CD4-positive, alpha-beta T cell (primary cell): Measurements from ENCODE around the gene FSTL3. TPM values are rescaled to one million over a fixed set of nuclear protein-coding genes. Genes with fewer than 3 reads are reported as not detected.

Experiments
- ATAC-seq: fragments of 200-7000 bp; cut with Tn5 transposase; one replicate; pipeline ENCODE4 v1.10.0; 2022; ENCODE audit warnings: mild to moderate bottlenecking; ENCODE audit not compliant: poor library complexity
- CTCF ChIA-PET: fragments of 350-600 bp; sonication (Branson Sonifier 250); formaldehyde crosslinking; loops from one replicate; lab custom pipeline; 2021; ENCODE audit warnings: antibody characterized with exemption, inconsistent platforms; lab: Charles Lee
- POLR2A ChIA-PET: fragments of 350-600 bp; sonication (Branson Sonifier 250); formaldehyde crosslinking; loops from one replicate; lab custom pipeline; 2021; ENCODE audit warnings: antibody characterized with exemption, inconsistent platforms; lab: Charles Lee
- DNase-seq, 14 experiments: peaks; one replicate each; pipeline ENCODE4 v3.0.0-alpha.2; 2013 to 2020; ENCODE audit warnings: mixed read lengths in 2 of 14
- H3K27ac ChIP-seq, 2 donors: one replicate each; pipeline versions ENCODE4 v1.5.1 to v1.7.0; 2013; ENCODE audit warnings: low read length in 2 of 2, low read depth in 1 of 2, mild to moderate bottlenecking in 1 of 2
- H3K27me3 ChIP-seq, 2 experiments: 1 replicate in 1 of 2; 2 replicates in 1 of 2; pipeline versions ENCODE4 v1.6.1 to v1.7.0; 2013; ENCODE audit warnings: low read length in 2 of 2, control low read depth in 1 of 2, mild to moderate bottlenecking in 1 of 2, moderate library complexity in 1 of 2; ENCODE audit not compliant: insufficient read depth in 2 of 2, control insufficient read depth in 1 of 2
- H3K36me3 ChIP-seq: one replicate; pipeline ENCODE4 v1.6.1; 2013; ENCODE audit warnings: low read length, control low read depth; ENCODE audit not compliant: insufficient read depth
- H3K4me1 ChIP-seq: one replicate; pipeline ENCODE4 v1.6.1; 2013; ENCODE audit warnings: low read length, control low read depth; ENCODE audit not compliant: insufficient read depth
- H3K4me3 ChIP-seq: one replicate; pipeline ENCODE4 v1.5.1; 2013; ENCODE audit warnings: mild to moderate bottlenecking, low read length, moderate library complexity
- H3K9me3 ChIP-seq, 2 experiments: 1 replicate in 1 of 2; 2 replicates in 1 of 2; pipeline versions ENCODE4 v1.6.1 to v1.7.0; 2013; ENCODE audit warnings: low read length in 2 of 2, mild to moderate bottlenecking in 2 of 2, control low read depth in 1 of 2, moderate library complexity in 1 of 2; ENCODE audit not compliant: control insufficient read depth in 1 of 2, insufficient read depth in 1 of 2
- H3K27ac Mint-ChIP-seq: one replicate; pipeline ENCODE4 v1.8.0; 2020; ENCODE audit warnings: mixed read lengths
- H3K27me3 Mint-ChIP-seq: one replicate; pipeline ENCODE4 v1.8.0; 2021; ENCODE audit warnings: mixed read lengths
- H3K36me3 Mint-ChIP-seq: one replicate; pipeline ENCODE4 v1.8.0; 2021; ENCODE audit warnings: low read depth, mixed read lengths
- H3K4me1 Mint-ChIP-seq: one replicate; pipeline ENCODE4 v1.8.0; 2021; ENCODE audit warnings: low read depth, mixed read lengths
- H3K4me3 Mint-ChIP-seq: one replicate; pipeline ENCODE4 v1.8.0; 2020; ENCODE audit warnings: mild to moderate bottlenecking, mixed read lengths
- H3K9me3 Mint-ChIP-seq: one replicate; pipeline ENCODE4 v1.8.0; 2020; ENCODE audit warnings: mixed read lengths
- intact Hi-C, 2 experiments: fragments of 100-400 bp; cut with DNase I in 1 of 2; cut with micrococcal nuclease in 1 of 2; formaldehyde crosslinking; loops; one replicate each; pipeline versions ENCODE4 v1.15.1 to v1.9.0; 2023 to 2025; cut with DNase I, micrococcal nuclease
- total RNA-seq, 174 experiments: library from RNA in 2 of 174; stranded (reverse) in 2 of 174; gene quantifications; one replicate each; pipeline ENCODE4 v1.2.3 and lab custom pipeline; 2021 to 2026
- TF ChIP-seq, protein P1 (sequence below): fragments of 200-600 bp; IDR thresholded peaks from one replicate; pipeline ENCODE4 v1.8.0; 2022; ENCODE audit warnings: antibody characterized with exemption, mild to moderate bottlenecking

Gene FSTL3
- total RNA-seq, 2 experiments from 2014 or later = 2.2 to 3.4 TPM

DNA sequence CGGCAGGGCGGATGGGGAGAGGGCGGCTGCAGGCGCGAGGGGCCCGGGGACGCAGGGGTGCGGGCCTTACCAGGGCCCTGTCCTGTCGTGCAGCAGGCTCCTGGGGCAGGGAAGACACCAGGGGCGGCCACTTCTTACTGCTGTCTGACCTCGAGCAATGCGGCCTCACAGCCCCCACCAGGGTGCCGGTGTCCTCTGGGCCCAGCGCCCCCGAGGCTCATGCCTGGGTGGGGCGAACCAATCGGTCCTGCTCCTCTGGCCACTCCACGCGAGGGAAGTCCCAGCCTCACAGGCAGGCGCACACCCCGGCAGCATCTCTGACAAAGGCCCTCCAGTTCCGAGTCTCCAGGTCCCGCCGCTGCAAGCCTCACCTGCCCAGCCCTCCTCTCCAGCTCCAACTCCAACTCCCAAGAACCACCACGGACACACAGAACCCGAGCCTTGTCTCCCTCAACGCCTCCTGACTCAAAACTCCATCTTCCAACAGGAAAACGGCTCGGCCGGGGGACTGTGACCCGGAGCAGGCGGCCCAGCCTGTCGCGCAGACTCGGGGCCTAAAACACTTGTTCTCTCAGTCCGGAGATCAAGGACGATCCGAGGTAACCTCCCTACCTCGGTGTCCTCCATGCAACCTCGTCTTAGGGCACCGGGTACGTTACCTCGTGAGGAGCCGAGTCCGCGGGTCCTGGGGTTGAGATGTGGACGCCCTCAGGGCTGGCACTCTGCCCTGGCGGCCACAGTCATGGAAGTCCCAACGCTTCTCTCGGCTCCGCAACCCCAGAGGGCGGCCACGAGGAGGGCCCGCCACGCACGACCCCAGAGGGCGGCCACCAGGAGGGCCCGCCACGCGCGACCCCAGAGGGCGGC, 30.0 kb upstream of the FSTL3 start:
- peak in 1 of 14 experiments; percentile 32 for DNase-seq
- no peaks in the 10 kb centered on the region for H3K9me3 ChIP-seq
- H3K27me3 Mint-ChIP-seq = no peaks in the 10 kb centered on the region
- ChIA-PET CTCF (interaction anchor here (0.9 kb wide), 1 partner anchor 19 kb away, joined by 3 read pairs; no protein-coding TSS in a partner anchor), POLR2A (no interaction called here)
- peaks cover 43% of the 10 kb centered on the region for H3K36me3 ChIP-seq
- H3K9me3 Mint-ChIP-seq = no peaks in the 10 kb centered on the region
- no peak overlapping the region for H3K4me3 ChIP-seq
- TF ChIP-seq, protein P1, sequence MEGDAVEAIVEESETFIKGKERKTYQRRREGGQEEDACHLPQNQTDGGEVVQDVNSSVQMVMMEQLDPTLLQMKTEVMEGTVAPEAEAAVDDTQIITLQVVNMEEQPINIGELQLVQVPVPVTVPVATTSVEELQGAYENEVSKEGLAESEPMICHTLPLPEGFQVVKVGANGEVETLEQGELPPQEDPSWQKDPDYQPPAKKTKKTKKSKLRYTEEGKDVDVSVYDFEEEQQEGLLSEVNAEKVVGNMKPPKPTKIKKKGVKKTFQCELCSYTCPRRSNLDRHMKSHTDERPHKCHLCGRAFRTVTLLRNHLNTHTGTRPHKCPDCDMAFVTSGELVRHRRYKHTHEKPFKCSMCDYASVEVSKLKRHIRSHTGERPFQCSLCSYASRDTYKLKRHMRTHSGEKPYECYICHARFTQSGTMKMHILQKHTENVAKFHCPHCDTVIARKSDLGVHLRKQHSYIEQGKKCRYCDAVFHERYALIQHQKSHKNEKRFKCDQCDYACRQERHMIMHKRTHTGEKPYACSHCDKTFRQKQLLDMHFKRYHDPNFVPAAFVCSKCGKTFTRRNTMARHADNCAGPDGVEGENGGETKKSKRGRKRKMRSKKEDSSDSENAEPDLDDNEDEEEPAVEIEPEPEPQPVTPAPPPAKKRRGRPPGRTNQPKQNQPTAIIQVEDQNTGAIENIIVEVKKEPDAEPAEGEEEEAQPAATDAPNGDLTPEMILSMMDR = no peak
- H3K27ac Mint-ChIP-seq = no peak overlapping the region
- ATAC-seq = no peak
- no peaks in the 10 kb centered on the region for H3K27me3 ChIP-seq
- H3K4me1 ChIP-seq = no peaks in the 10 kb centered on the region
- no peak overlapping the region for H3K27ac ChIP-seq
- intact Hi-C loops = no loop called here
- peaks cover 29% of the 10 kb centered on the region for H3K36me3 Mint-ChIP-seq
- no peak overlapping the region for H3K4me3 Mint-ChIP-seq
- no peaks in the 10 kb centered on the region for H3K4me1 Mint-ChIP-seq

GRCh38 chr19:646779-647565, 29.2 kb upstream of the FSTL3 start:
- Histone ChIP-seq H3K4me3 (no peak overlapping the region), H3K9me3 (no peaks in the 10 kb centered on the region), H3K27me3 (no peaks in the 10 kb centered on the region), H3K27ac (no peak overlapping the region), H3K36me3 (peaks cover 51% of the 10 kb centered on the region), H3K4me1 (no peaks in the 10 kb centered on the region)
- no peak for ATAC-seq
- H3K27ac Mint-ChIP-seq = no peak overlapping the region
- peak in 1 of 14 experiments; percentile 33 for DNase-seq
- H3K4me3 Mint-ChIP-seq = no peak overlapping the region
- no peaks in the 10 kb centered on the region for H3K9me3 Mint-ChIP-seq
- H3K36me3 Mint-ChIP-seq = peaks cover 29% of the 10 kb centered on the region
- TF ChIP-seq, protein P1 = no peak
- H3K4me1 Mint-ChIP-seq = no peaks in the 10 kb centered on the region
- CTCF ChIA-PET = interaction anchor here (0.9 kb wide), 1 partner anchor 20 kb away, joined by 3 read pairs; no protein-coding TSS in a partner anchor
- H3K27me3 Mint-ChIP-seq = no peaks in the 10 kb centered on the region
- POLR2A ChIA-PET = interaction anchor here (1.2 kb wide), 1 partner anchor 10 kb away, joined by 5 read pairs; no protein-coding TSS in a partner anchor
- intact Hi-C loops = no loop called here

DNA sequence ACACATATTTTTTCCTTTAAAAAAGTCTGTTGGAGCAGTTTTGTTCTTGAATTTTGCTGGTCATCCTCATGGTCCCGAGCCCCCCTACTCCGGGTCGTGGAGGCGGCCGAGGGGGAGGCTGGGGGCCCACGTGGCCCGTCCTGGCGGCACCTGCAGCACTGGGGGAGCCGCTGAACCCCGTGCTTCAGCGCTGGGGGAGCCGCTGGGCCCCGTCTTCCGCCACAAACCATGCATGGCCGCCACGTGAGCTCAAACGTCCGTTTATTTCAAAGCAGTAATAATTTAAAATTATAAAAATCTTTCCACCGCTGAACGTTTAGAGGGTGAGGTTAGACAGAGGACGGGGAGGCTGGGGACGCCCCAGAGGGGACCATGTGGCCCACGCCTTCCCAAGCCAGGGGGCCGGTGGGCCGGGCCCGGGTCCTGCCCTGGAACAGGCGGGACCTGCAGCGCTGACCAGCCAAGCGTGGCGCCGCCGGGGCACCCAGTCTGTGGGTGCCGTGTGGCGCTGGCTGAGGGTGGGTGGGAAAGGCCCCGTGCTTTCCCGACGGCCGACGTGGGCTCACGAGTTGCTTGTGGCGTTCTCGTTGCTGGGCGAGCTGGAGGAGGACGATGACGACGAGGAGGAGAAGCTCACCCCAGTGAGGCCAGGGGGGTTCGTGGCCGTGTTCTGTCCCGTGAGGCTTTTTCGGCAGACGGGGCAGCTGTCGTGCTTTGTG, 28.5 kb upstream of the FSTL3 start:
- Mint-ChIP-seq H3K36me3 (peaks cover 29% of the 10 kb centered on the region), H3K27me3 (no peaks in the 10 kb centered on the region), H3K4me1 (no peaks in the 10 kb centered on the region), H3K9me3 (no peaks in the 10 kb centered on the region), H3K4me3 (no peak overlapping the region), H3K27ac (no peak overlapping the region)
- ChIA-PET POLR2A (interaction anchor here (1.2 to 1.3 kb wide), 2 partner anchors 9 to 13 kb away, joined by 3 to 5 read pairs; no protein-coding TSS in a partner anchor), CTCF (interaction anchor here (0.9 kb wide), 1 partner anchor 21 kb away, joined by 3 read pairs; no protein-coding TSS in a partner anchor)
- intact Hi-C loops = no loop called here
- Histone ChIP-seq H3K4me1 (peaks cover 7% of the 10 kb centered on the region), H3K27me3 (no peaks in the 10 kb centered on the region), H3K9me3 (no peaks in the 10 kb centered on the region), H3K27ac (no peak overlapping the region), H3K4me3 (no peak overlapping the region), H3K36me3 (peaks cover 58% of the 10 kb centered on the region)
- DNase-seq = peak in 1 of 14 experiments; percentile 30
- ATAC-seq = no peak
- TF ChIP-seq, protein P1 = no peak
